ENCODE measurements around the gene PTPN14. TPM values are rescaled to one million over a fixed set of nuclear protein-coding genes. Genes with fewer than 3 reads are reported as not detected.

Gene PTPN14
- total RNA-seq, 4 donors from 2014 or later = 59.4 to 118 (median 66.1) TPM

- H3K4me3 ChIP-seq (ENCODE audit: low read depth, poor library complexity, severe bottlenecking) = no peak overlapping the region
- intact Hi-C loops (cut with DNase I; ENCODE audit: low total_unique reads) = no loop called here
- 35 to 48% methylated on average over 3 of the region's 3 CpGs for WGBS, 2 donors
- no peak for DNase-seq (ENCODE audit: low spot score in 2 of 2)
- TF ChIP-seq, protein P1, sequence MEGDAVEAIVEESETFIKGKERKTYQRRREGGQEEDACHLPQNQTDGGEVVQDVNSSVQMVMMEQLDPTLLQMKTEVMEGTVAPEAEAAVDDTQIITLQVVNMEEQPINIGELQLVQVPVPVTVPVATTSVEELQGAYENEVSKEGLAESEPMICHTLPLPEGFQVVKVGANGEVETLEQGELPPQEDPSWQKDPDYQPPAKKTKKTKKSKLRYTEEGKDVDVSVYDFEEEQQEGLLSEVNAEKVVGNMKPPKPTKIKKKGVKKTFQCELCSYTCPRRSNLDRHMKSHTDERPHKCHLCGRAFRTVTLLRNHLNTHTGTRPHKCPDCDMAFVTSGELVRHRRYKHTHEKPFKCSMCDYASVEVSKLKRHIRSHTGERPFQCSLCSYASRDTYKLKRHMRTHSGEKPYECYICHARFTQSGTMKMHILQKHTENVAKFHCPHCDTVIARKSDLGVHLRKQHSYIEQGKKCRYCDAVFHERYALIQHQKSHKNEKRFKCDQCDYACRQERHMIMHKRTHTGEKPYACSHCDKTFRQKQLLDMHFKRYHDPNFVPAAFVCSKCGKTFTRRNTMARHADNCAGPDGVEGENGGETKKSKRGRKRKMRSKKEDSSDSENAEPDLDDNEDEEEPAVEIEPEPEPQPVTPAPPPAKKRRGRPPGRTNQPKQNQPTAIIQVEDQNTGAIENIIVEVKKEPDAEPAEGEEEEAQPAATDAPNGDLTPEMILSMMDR (IDR thresholded peaks at IDR 0.05) = no peak
- no peak for TF ChIP-seq POLR2A (IDR thresholded peaks at IDR 0.05)
Measured at GRCh38 chr1:214515544-214516433, 35.6 kb downstream of the PTPN14 start.

- intact Hi-C loops (cut with DNase I; ENCODE audit: low total_unique reads) = no loop called here
- H3K4me3 ChIP-seq (ENCODE audit: low read depth, poor library complexity, severe bottlenecking) = no peak overlapping the region
- WGBS, 2 donors = 79 to 80% methylated on average over 8 of the region's 8 CpGs
- no peak for TF ChIP-seq POLR2A (IDR thresholded peaks at IDR 0.05)
- DNase-seq (ENCODE audit: low spot score in 2 of 2) = no peak
Measured at GRCh38 chr1:214514819-214515383, 36.5 kb downstream of the PTPN14 start.

GRCh38 chr1:214514032-214514818 is 37.2 kb downstream of the PTPN14 start:
- intact Hi-C loops (cut with DNase I; ENCODE audit: low total_unique reads) = no loop called here
- 66 to 71% methylated on average over 9 of the region's 9 CpGs for WGBS, 2 donors
- TF ChIP-seq, protein P1 (IDR thresholded peaks at IDR 0.05) = no peak
- TF ChIP-seq POLR2A (IDR thresholded peaks at IDR 0.05) = no peak
- no peak for DNase-seq (ENCODE audit: low spot score in 2 of 2)
- H3K4me3 ChIP-seq (ENCODE audit: low read depth, poor library complexity, severe bottlenecking) = no peak overlapping the region

DNA sequence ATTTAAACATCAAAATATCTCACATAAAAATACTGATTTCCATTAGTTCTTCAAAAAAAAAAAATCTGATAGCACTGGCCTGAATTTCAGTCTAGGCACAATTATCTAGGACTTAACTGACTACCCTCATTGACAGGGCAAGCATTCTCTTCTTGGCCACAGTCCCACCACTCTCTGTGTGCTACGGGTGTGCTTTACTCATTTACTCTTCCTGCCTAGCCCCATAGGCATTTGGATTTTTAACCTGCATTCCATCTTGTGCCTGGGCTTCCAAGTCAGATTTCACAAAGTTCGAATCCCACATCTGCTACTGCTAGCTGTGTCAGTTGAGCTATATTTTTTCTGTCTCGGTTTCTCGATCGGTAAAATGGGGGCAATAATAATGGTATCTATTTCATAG is 38.0 kb downstream of the PTPN14 start:
- intact Hi-C loops (cut with DNase I; ENCODE audit: low total_unique reads) = no loop called here
- 72 to 74% methylated on average over 5 of the region's 5 CpGs for WGBS, 2 donors
- H3K4me3 ChIP-seq (ENCODE audit: low read depth, poor library complexity, severe bottlenecking) = no peak overlapping the region
- no peak for DNase-seq (ENCODE audit: low spot score in 2 of 2)
- TF ChIP-seq, protein P1 (IDR thresholded peaks at IDR 0.05) = no peak
- TF ChIP-seq POLR2A (IDR thresholded peaks at IDR 0.05) = no peak

DNA sequence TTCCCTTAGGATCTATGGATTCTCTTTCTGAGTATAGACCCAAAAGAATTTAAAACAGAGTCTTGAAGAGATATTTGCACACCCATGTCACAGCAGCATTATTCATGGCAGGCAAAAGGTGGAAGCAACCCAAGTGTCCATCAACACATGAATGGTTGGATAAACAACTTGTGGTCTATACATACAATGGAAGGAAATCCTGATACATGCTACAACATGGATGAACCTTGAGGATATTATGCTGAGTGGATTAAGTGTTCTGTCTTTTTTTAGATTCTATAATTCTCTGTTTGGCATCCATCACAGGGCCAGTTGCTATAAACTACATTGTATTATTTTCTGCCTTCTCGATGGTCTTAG is 39.8 kb downstream of the PTPN14 start:
- 38 to 50% methylated on average over 1 of the region's 1 CpG for WGBS, 2 donors
- H3K4me3 ChIP-seq (ENCODE audit: low read depth, poor library complexity, severe bottlenecking) = no peak overlapping the region
- intact Hi-C loops (cut with DNase I; ENCODE audit: low total_unique reads) = no loop called here
- TF ChIP-seq, protein P1 (IDR thresholded peaks at IDR 0.05) = no peak
- no peak for TF ChIP-seq POLR2A (IDR thresholded peaks at IDR 0.05)
- no peak for DNase-seq (ENCODE audit: low spot score in 2 of 2)

Measured in lower leg skin (tissue), 4 donors.